ENCODE data around the gene HIF3A.

- TF ChIP-seq POLR2A (IDR thresholded peaks at IDR 0.05), result no peak
- no peak for TF ChIP-seq CTCF (IDR thresholded peaks at IDR 0.05)
These were observed 13.1 kb upstream of the HIF3A start for GRCh38 chr19:46283771-46284170.

Measured in heart left ventricle (tissue), 13 donors.